HEK293T (cell line): ENCODE results near the gene ZNF821.

Source experiments
- CTCF ChIA-PET: fragments of 350-600 bp; formaldehyde crosslinking; extraction: SDS; loops from one replicate; lab custom pipeline; 2021; ENCODE audit warnings: antibody characterized with exemption, inconsistent platforms; lab: Yijun Ruan, JAX
- POLR2A ChIA-PET: fragments of 350-600 bp; formaldehyde crosslinking; extraction: SDS; loops from one replicate; lab custom pipeline; 2020; ENCODE audit warnings: antibody characterized with exemption, inconsistent platforms; lab: Yijun Ruan, JAX
- DNase-seq: peaks from one replicate; pipeline ENCODE4 v3.0.0; 2012; ENCODE audit warnings: mixed read lengths; ENCODE audit errors: extremely low spot score
- ARNT ChIP-seq: fragments of 450-650 bp; IDR thresholded peaks from 2 replicates; pipeline ENCODE4 v1.6.1; 2017; ENCODE audit warnings: mild to moderate bottlenecking
- BHLHE40 ChIP-seq: fragments of 450-650 bp; IDR thresholded peaks from 2 replicates; pipeline ENCODE4 v1.6.1; 2016; ENCODE audit warnings: mild to moderate bottlenecking, moderate library complexity, borderline replicate concordance
- CTBP1 ChIP-seq: fragments of 450-650 bp; IDR thresholded peaks from 2 replicates; pipeline ENCODE4 v1.6.1; 2016; ENCODE audit warnings: borderline replicate concordance
- ELF4 ChIP-seq: fragments of 450-650 bp; IDR thresholded peaks from 2 replicates; pipeline ENCODE4 v1.6.1; 2017; ENCODE audit warnings: antibody characterized with exemption
- FOXA1 ChIP-seq: fragments of 450-650 bp; IDR thresholded peaks from 2 replicates; pipeline ENCODE4 v1.6.1; 2016; ENCODE audit warnings: mild to moderate bottlenecking
- FOXK2 ChIP-seq: fragments of 450-650 bp; IDR thresholded peaks from 2 replicates; pipeline ENCODE4 v1.6.1; 2016; ENCODE audit warnings: mild to moderate bottlenecking
- FOXM1 ChIP-seq: fragments of 450-650 bp; IDR thresholded peaks from 2 replicates; pipeline ENCODE4 v1.6.1; 2017; ENCODE audit warnings: mild to moderate bottlenecking, borderline replicate concordance
- HDGF ChIP-seq: fragments of 450-650 bp; IDR thresholded peaks from 2 replicates; pipeline ENCODE4 v1.6.1; 2017; ENCODE audit warnings: antibody characterized with exemption, borderline replicate concordance
- L3MBTL2 ChIP-seq: fragments of 450-650 bp; conservative IDR thresholded peaks from 2 replicates; pipeline ENCODE4 v1.6.1; 2016; ENCODE audit warnings: mild to moderate bottlenecking
- LEF1 ChIP-seq: fragments of 450-650 bp; IDR thresholded peaks from 2 replicates; pipeline ENCODE4 v1.6.1; 2017; ENCODE audit warnings: mild to moderate bottlenecking, borderline replicate concordance
- NFRKB ChIP-seq: fragments of 450-650 bp; IDR thresholded peaks from 2 replicates; pipeline ENCODE4 v1.6.1; 2016; ENCODE audit warnings: mild to moderate bottlenecking, moderate library complexity
- PKNOX1 ChIP-seq: fragments of 450-650 bp; IDR thresholded peaks from 2 replicates; pipeline ENCODE4 v1.6.1; 2016
- SP1 ChIP-seq: fragments of 450-650 bp; IDR thresholded peaks from 2 replicates; pipeline ENCODE4 v1.6.1; 2017
- SUZ12 ChIP-seq: fragments of 450-650 bp; IDR thresholded peaks from 2 replicates; pipeline ENCODE4 v1.6.1; 2016; ENCODE audit warnings: mild to moderate bottlenecking
- TARDBP ChIP-seq: fragments of 450-650 bp; IDR thresholded peaks from 2 replicates; pipeline ENCODE4 v1.6.1; 2016
- ZNF384 ChIP-seq: fragments of 450-650 bp; IDR thresholded peaks from 2 replicates; pipeline ENCODE4 v1.6.1; 2016

The ZNF821 gene

GRCh38 chr16:71927787-71928186 lies 43.8 kb upstream of the ZNF821 start:
- CTCF ChIA-PET = no interaction called here
- POLR2A ChIA-PET = no interaction called here
- no peak for DNase-seq
- TF ChIP-seq SUZ12 (no peak), BHLHE40 (no peak), SP1 (no peak), TARDBP (no peak), PKNOX1 (no peak), HDGF (no peak), ARNT (no peak), CTBP1 (no peak), ZNF384 (no peak), FOXK2 (no peak), LEF1 (no peak)

GRCh38 chr16:71927383-71927782 lies 43.4 kb upstream of the ZNF821 start:
- ChIA-PET POLR2A (no interaction called here), CTCF (no interaction called here)
- TF ChIP-seq NFRKB (no peak), L3MBTL2 (no peak), BHLHE40 (no peak), HDGF (no peak), CTBP1 (no peak), FOXM1 (no peak), TARDBP (no peak), ARNT (no peak), FOXA1 (no peak), PKNOX1 (no peak), SUZ12 (no peak), SP1 (no peak), LEF1 (no peak), ELF4 (no peak), FOXK2 (no peak), ZNF384 (no peak)
- no peak for DNase-seq

- DNase-seq = no peak
- ChIA-PET CTCF (interaction anchor here (0.6 kb wide), 1 partner anchor 26 kb away, joined by 3 read pairs; no protein-coding TSS in a partner anchor), POLR2A (interaction anchor here (0.5 kb wide), 1 partner anchor 130 kb away, joined by 3 read pairs; no protein-coding TSS in a partner anchor)
- TF ChIP-seq HDGF (no peak), SP1 (no peak), FOXA1 (no peak), LEF1 (no peak), FOXM1 (no peak), PKNOX1 (no peak), TARDBP (no peak), CTBP1 (no peak), BHLHE40 (no peak), ZNF384 (no peak), ELF4 (no peak), ARNT (no peak), FOXK2 (no peak), L3MBTL2 (no peak), SUZ12 (no peak), NFRKB (no peak)
These were observed 40.7 kb upstream of the ZNF821 start for GRCh38 chr16:71924710-71925109.

GRCh38 chr16:71923941-71924690 lies 40.1 kb upstream of the ZNF821 start:
- TF ChIP-seq NFRKB (no peak), ELF4 (no peak), SP1 (no peak), ARNT (no peak), FOXA1 (no peak), FOXM1 (no peak), PKNOX1 (no peak), FOXK2 (no peak), TARDBP (no peak), HDGF (no peak), CTBP1 (no peak), ZNF384 (no peak), BHLHE40 (no peak), LEF1 (no peak), L3MBTL2 (no peak)
- CTCF ChIA-PET = no interaction called here
- no peak for DNase-seq
- POLR2A ChIA-PET = interaction anchor here (0.5 kb wide), 1 partner anchor 130 kb away, joined by 3 read pairs; no protein-coding TSS in a partner anchor

GRCh38 chr16:71920658-71921057 lies 36.7 kb upstream of the ZNF821 start:
- no peak for DNase-seq
- TF ChIP-seq TARDBP = no peak
- no peak for TF ChIP-seq FOXK2
- TF ChIP-seq ARNT = no peak
- TF ChIP-seq SUZ12 = no peak
- no peak for TF ChIP-seq FOXA1
- CTCF ChIA-PET = no interaction called here
- POLR2A ChIA-PET = no interaction called here
